Measurements from ENCODE around the gene B9D1.

DNA sequence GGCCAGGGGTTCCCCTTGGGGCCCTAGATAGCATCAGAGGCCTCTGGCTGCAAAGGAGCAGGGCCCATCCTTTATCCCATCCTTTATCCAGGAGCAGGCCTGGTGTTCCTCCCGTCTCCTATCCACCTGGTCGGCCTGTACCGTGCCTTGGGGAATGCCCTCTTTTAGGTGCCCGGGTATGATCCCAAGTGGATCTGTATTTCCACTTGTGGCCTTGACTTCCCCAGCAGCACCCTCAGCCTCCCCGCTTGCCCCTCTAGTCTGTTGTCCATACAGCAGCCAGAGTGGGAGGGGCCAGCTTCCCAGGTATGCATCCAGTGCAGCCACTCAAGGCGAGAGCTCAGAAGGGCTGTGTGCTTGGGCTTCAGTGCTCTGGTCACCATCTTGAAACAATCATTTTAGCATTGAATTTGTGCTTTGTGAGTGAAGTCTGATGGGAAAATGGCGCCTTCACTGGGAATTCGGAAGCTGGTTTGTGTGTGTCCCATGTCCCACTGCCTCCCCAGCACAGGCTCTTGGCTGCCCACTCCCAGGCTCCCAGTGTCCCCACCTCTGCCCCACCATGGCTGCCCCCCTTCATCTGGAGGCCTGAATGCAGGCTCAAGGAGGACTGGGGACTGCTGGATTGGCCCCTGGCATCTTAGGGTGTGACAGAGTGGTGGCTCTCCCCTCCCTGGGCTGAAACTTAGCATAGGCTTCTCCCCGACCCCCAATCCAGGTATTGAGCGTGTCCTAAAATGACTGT is 45.2 kb upstream of the B9D1 start:
- no peak for TF ChIP-seq JARID2 (CRISPR knock-in tag; IDR thresholded peaks at IDR 0.05; ENCODE audit: insufficient replicate concordance)
- TF ChIP-seq, protein P1, sequence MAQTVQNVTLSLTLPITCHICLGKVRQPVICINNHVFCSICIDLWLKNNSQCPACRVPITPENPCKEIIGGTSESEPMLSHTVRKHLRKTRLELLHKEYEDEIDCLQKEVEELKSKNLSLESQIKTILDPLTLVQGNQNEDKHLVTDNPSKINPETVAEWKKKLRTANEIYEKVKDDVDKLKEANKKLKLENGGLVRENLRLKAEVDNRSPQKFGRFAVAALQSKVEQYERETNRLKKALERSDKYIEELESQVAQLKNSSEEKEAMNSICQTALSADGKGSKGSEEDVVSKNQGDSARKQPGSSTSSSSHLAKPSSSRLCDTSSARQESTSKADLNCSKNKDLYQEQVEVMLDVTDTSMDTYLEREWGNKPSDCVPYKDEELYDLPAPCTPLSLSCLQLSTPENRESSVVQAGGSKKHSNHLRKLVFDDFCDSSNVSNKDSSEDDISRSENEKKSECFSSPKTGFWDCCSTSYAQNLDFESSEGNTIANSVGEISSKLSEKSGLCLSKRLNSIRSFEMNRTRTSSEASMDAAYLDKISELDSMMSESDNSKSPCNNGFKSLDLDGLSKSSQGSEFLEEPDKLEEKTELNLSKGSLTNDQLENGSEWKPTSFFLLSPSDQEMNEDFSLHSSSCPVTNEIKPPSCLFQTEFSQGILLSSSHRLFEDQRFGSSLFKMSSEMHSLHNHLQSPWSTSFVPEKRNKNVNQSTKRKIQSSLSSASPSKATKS (CRISPR knock-in tag; IDR thresholded peaks at IDR 0.05), result no peak
- no peak for TF ChIP-seq EP300 (IDR thresholded peaks at IDR 0.05; ENCODE audit: low read depth in 2 of 2, low read length in 2 of 2)
- TF ChIP-seq EP300 (CRISPR knock-in tag; IDR thresholded peaks at IDR 0.05; ENCODE audit: borderline replicate concordance), result no peak
- TF ChIP-seq ZNF674 (CRISPR knock-in tag; IDR thresholded peaks at IDR 0.05; ENCODE audit: low read depth), result no peak
- no peak for TF ChIP-seq ZFX (CRISPR knock-in tag; IDR thresholded peaks at IDR 0.05; ENCODE audit: low read depth)
- TF ChIP-seq NFKBIZ (CRISPR knock-in tag; IDR thresholded peaks at IDR 0.05), result no peak
- TF ChIP-seq MXI1 (IDR thresholded peaks at IDR 0.05; ENCODE audit: borderline replicate concordance, low read depth, low read length), result no peak
- no peak for TF ChIP-seq TBL1XR1 (IDR thresholded peaks at IDR 0.05; ENCODE audit: borderline replicate concordance, low read length, partially characterized antibody)
- no peak for TF ChIP-seq NFATC3 (CRISPR knock-in tag; IDR thresholded peaks at IDR 0.05)
